Stimulated activated CD4-positive, alpha-beta T cell treated with anti-CD3 and anti-CD28 coated beads, Interleukin-2, amount 100 ng/mL, for 24 hours (primary cell): ENCODE results near the gene TBC1D9B.
A peak's percentile ranks its signal among the peaks of the same experiment; 100 is the strongest.
"Not testable (repeated sequence)": the region's sequence is repeated elsewhere in the genome, so short reads cannot be mapped to it uniquely, and the experiment has no call there.

Experiments
- DNase-seq, 2 donors: peaks; one replicate each; pipeline ENCODE4 v3.0.0-alpha.2; 2020

TBC1D9B gene

DNA sequence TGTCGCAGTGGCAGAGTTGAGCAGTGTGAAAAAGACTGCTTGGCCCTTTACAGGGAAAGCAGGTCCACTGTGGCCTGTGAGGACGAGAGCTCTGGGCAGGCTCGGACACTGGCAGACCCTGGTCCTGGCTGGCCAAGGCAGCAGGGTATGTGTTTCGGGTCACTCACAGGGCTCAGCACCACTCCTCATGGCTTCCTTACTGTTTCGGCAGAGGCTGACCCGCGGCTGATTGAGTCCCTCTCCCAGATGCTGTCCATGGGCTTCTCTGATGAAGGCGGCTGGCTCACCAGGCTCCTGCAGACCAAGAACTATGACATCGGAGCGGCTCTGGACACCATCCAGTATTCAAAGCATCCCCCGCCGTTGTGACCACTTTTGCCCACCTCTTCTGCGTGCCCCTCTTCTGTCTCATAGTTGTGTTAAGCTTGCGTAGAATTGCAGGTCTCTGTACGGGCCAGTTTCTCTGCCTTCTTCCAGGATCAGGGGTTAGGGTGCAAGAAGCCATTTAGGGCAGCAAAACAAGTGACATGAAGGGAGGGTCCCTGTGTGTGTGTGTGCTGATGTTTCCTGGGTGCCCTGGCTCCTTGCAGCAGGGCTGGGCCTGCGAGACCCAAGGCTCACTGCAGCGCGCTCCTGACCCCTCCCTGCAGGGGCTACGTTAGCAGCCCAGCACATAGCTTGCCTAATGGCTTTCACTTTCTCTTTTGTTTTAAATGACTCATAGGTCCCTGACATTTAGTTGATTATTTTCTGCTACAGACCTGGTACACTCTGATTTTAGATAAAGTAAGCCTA is 71.3 kb downstream of the TBC1D9B start:
- DNase-seq = peak; percentile 52 to 60

DNA sequence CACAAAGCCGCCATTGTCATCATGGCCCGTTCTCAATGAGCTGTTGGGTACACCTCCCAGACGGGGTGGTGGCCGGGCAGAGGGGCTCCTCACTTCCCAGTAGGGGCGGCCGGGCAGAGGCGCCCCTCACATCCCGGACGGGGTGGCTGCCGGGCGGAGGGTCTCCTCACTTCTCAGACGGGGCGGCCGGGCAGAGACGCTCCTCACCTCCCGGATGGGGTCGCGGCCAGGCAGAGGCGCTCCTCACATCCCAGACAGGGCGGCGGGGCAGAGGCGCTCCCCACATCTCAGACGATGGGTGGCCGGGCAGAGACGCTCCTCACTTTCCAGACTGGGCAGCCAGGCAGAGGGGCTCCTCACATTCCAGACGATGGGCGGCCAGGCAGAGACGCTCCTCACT is 72.8 kb downstream of the TBC1D9B start:
- DNase-seq = not testable (repeated sequence)

DNA sequence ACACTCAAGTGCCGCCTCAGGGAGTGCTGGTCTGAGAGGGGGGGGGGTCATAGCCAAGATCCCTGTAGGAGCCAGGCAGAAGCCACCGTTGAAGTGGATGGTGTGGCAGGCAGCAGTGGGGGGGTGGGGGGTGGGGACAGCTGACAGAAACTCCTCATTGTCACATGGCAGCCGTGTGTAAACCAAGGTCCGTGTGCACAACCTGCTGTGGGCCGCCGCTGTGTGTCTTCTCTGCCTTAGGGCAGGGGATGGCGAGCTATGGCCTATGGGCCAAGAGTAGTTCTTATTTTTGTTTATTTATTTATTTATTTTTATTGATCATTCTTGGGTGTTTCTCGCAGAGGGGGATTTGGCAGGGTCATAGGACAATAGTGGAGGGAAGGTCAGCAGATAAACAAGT is 73.6 kb downstream of the TBC1D9B start:
- no peak for DNase-seq

DNA sequence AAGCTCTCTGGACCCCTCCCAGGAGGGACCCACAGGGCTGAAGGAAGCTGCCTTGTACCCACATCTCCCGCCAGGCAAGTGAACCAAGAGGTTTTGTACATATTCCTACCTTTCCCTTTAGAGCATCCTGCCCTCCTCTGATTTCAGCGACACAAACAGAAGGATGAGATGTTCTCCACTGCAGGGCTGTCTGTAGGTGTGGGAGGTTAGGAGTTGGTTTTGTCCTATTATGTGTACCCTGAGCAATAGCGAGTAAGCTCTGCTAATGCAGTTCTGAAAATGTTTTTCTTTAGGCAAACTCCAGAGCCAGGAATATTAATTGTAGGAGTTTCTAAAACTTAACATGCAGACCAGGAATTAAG is 74.0 kb downstream of the TBC1D9B start:
- DNase-seq = no peak

DNA sequence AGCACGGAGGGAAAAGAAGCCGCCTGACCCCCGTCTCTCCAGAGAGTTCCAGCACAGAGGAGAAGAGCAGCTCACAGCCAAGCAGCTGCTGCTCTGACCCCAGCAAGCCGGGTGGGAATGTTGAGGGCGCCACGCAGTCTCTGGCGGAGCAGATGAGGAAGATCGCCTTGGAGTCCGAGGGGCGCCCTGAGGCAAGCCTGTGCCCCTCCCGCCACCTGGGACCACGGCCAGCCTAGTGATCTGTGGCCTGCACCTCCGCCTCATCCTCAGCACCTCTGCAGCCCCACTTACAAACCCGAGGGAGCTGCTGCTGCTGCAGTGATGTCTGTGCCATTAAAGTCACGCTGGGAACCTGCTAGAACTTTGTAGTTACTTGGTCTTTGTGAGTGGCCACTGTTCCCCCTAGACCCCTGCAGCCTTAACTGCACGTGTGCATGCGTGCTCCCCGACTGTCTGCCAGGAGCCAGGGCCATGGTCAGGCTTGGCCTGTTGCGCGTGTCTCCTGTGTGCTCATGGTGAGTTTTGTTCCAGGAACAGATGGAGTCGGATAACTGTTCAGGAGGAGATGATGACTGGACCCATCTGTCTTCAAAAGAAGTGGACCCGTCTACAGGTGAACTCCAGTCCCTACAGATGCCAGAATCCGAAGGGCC is 74.5 kb downstream of the TBC1D9B start:
- DNase-seq = no peak

DNA sequence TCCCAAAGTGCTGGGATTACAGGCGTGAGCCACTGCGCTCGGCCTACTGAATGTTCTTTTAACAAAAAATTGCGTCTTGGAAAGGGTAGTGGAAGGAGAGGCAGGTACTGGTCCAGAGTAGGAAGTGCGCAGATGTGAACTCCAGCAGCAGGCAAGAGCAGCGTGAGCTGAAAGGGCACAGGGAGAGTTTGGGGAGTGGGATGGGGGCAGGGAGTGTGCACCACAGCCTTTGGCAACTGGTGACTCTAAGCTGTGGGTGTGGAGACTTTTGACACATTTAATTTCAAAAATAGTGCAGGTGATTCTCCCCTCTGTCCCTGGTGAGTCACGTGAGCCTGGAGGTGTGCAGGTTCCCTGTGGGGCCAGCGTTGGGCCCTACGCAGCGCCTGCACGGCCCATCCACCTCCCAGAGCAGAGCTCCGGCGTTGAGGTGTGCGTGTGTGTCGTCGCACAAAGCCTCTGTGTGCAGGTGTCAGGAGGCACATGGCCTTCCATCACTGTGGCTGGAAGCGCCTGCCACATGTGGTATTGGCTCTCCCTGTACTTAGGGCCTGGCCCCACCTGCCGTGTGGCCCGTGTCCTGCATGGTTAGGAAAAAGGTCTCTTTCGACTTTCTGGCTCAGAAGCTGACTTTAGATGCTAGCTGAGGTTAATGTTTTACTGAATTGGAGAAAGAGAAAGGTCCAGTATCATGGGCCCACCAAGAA is 75.5 kb downstream of the TBC1D9B start:
- DNase-seq = no peak

DNA sequence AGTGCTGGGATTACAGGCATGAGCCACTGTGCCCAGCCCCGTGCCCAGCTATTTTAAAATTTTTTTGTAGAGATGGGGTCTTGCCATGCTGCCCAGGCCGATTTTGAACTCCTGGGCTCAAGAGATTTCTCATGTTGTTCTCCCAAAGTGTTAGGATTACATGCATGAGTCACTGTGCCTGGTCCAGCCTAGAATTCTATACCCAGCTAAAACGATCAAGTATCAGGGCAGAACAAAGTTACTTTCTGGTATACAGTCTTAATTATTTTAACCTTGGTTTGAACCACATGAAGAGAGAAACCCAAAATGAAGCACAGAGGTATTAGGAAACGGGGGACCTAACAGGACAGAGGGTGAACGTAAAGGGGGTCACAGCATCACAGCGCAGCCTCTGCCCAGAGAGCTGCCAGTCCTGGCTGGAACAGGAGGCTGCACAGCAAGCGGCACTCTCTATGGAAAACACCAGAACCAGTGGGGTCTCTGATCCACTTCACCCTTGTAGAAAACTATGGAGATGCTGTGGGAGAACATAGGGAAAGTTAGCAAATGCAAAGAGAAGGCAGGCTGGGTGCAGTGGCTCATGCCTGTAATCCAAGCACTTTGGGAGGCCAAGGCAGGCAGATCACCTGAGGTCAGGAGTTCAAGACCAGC is 76.8 kb downstream of the TBC1D9B start:
- no peak for DNase-seq

DNA sequence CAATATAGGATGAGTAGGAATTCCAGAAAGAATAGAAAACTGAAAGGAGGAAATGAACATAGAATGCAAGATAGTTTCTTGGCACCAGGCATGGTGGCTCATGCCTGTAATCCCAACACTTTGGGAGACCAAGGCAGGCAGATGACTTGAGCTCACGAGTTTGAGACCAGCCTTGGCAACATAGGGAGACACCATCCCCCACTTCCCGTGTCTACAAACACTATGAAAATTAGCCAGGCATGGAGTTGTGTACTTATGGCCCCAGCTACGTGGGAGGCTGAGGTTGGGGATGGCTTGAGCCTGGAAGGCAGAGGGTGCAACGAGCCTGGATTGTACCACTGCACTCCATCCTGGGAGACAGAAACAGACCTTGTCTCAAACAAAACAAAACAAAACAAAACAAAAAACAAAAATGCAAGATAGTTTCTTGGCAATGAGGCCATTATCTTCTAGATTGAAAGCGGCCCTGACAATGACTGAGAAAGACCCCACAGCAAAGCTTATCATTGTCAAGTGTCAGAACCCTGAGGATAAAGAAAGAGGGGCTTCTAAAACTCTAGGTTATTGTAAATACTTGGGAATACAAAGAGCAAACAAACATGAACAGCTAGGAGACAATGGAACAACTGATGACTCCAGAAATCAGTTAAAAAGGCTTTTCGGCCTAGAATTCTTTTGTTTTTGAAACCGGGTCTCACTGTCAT is 77.8 kb downstream of the TBC1D9B start:
- no peak for DNase-seq

DNA sequence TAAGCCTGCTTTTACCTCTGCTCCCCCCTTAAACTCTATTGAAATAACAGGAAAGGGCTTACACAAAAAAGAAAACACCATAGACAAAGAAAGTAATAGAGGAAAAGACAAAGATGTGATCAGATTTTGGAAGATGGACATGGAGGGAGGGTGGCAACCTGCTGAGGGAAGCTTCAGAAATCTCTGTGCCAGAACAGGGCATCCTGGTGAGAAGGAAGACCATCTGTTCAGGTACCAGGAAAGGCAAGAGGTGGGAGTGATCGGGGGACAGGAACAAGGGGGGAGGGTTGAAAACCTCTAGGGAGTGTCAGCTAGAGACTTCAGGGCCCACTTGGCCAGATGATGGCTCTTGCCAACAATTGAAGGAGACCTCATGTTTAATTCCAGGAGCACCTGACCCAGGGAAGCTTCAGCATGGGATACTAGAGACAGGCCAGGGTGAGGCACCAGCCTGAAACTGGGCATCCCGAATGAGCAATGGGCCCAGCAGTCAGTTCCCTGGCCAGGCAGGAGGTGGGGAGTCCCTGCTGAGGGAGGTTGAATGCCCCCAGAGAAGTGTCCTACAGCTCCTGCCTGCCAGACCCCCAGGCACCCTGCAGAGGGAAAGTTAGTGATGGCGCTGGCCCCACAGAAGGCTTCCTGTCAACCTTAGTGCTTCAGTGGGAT is 78.8 kb downstream of the TBC1D9B start:
- DNase-seq = no peak

DNA sequence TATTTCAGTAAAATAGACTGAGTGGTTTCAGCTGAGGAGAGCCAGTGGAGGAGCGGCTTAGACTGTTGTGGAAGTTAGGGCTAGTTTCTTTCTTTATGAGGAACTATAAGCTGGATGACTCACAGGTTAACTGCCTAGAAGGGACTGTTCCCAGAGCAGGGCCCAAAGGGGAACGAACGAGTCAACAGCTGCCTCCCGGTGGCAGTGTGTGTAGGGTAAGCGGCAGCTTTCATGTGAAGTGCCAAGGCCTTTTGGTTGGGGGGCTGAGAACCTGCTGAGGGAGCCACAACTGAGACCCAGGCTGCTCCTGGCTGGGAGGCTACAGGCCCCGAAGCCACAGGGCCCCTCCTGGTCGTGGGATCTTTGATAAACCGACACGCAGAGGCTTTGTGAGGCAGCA is 80.0 kb downstream of the TBC1D9B start:
- peak; percentile 67 for DNase-seq

DNA sequence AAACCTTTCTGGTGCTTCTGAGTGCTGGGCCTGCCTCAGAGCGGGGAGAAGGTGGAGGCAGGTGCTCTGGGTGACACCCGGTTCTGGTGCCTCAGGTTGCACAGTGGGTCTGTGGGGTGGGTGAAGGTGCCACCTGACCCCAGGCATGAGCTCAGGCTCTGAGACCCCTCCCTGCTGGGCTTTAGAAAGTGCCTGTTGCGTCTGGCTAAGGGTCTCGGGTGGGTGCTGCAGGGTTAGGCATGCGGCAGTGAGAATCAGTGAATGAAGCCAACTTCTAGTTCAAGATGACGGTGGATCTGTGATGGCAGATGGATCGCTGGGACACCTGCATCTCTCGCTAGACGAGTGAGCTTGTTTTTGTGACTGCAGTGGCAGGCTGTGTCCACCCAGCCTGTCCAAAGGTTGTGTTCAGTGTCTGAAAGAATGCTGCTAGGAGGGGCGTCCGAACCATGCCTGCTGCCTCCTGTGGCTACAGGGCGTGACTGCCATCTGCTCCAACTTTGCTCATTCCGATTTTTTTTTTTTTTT is 82.0 kb downstream of the TBC1D9B start:
- no peak for DNase-seq

DNA sequence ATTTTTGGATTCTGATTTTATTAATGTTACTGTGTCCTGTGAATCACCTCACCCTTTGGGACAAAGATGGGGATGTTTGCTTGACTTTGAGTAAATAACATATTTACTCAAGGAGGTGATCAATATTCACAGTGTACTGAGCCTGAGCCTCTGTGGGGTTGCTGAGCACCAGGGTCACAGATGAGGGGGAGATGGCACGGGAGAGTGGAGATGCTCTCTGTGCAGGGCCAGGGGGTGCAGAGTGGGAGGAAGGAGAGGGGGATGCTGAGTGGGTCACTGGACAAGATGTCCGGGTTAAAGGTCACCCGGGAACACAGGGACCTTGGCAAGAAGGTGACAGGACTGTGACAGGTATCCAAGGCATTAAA is 83.0 kb downstream of the TBC1D9B start:
- no peak for DNase-seq

DNA sequence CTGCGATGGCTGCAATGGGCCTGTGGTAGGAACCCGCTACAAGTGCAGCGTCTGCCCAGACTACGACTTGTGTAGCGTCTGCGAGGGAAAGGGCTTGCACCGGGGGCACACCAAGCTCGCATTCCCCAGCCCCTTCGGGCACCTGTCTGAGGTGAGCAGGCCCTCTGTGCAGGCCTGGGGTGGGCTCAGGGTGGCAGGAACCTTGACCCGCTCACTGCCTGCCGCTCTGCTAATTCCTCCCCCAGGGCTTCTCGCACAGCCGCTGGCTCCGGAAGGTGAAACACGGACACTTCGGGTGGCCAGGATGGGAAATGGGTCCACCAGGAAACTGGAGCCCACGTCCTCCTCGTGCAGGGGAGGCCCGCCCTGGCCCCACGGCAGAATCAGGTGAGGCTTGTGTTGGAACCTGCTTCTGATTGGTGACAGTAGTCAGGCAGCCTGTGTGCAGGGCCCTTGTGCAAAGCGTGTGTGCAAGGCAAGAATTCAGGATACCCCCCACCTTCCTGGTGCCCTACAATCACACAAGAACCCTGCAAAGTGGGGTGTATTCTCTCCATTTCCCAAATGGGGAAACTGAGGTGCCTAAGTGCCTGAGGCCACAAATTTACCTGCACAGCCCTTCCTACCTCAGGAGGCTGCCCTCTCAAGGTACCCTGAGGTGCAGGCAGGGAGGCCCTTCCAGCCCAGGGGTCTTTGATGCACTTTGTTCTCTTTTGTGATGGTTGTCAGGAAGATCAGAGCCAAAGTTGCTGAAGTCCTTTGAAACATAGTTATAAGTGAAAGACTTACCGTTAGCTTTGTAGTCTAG is 83.6 kb downstream of the TBC1D9B start:
- DNase-seq = no peak

DNA sequence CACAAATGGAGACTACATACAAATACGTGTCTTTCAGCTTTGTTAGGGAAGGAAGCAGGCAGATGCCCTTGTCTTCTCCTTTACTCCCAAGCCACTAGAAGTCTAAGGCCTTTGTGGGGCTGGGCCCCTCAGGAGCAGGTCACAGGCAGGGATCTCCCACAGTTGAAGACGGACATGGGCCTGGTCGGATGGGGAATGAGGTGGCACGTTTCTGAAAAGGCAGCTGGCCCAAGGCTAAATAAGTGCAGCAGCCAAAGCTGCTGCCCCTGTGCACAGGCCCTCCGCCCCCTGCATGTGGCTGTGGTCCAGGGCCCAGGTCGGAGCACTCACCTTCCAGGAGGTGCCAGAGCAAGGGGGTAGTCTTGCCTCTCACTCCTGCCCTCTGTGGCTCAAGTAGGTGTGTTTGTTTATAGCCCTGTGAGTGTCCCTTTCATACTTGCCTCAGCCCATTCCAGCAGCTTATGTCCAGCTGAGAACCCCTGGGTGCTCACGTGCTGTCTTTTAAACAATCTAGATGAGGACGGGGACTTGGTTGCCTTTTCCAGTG is 85.2 kb downstream of the TBC1D9B start:
- no peak for DNase-seq

DNA sequence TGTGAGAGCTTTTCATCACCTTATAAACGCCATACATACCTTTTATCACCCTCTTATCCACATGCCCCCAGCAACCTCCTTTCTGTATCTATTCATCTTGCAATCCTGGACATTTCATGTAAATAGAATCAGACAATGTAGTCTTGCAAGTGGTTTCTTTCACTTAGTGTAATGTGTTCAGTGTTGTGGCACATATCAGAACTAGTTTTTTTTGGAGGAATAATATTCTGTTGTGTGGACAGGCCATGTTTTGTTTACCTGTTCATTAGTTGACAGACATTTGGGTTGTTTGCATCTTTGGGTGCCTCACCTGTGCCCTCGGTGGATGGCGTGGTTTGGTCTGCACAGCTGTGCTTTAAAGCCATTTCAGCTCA is 85.7 kb downstream of the TBC1D9B start:
- DNase-seq = no peak

DNA sequence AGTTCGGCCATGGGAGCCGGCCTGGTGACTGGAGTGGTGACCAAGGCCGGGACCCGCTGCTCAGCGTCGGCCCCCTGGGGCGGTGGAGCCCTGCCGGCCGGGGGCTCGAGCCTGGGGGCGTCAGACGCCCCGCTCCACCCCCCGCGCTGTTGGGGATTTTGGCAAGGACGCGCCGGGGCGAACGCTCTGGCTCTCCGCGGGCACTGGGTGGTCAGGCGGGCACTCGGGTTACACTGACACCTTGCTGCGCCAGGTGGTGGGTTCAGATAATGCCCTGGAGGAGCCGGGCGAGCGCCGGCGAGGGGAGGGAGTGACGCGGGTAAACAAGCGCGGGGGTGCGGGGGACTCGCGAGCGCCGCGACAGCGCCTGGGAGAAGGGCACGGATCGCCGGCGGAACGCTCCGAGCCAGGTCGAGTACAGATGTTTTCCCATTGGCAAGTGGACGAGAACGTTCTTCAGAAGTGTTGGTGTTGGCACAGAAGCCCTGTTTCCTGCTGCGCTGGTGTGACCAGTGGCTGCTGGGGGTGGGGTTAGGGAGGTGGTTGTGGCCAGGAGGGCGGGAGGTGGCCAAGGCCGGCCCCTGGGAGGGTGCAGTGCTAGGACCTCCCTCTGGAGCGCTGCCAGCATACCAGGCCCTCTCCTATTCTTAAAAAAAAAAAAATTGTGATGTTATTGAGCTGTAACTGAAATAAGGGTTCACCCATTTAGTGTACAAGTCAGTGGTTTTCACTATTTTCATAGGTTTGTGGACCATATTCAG is 86.2 kb downstream of the TBC1D9B start:
- DNase-seq = peak; percentile 86 to 87

DNA sequence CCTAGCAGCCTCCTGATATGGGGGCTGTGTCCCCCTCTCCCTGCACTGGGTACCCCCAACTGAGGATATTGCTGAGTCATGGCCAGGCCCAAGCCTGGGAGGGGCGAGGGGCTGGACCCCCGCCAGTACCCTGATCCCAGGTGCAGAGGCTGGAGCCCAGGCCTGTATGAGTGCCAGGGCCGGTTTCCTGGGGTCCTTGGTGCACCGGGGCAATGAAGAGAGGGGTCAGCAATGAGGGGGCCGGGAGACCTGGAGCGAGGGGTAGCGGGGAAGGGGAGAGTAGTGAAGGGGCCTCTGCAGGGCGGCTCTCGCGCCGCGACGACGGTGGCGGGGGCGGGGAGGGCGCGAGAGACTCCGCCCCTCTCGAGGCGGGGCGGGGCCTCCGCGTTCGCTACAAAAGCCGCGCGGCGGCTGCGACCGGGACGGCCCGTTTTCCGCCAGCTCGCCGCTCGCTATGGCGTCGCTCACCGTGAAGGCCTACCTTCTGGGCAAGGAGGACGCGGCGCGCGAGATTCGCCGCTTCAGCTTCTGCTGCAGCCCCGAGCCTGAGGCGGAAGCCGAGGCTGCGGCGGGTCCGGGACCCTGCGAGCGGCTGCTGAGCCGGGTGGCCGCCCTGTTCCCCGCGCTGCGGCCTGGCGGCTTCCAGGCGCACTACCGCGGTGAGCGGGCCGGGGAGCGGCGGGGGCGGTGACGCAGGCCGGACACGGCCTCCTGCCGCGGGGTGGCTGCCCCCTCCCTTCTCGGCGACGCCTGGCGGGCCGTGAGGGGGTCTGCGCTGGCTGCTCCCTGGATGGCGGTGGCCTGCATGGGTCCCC is 87.0 kb downstream of the TBC1D9B start, which contains the start of gene SQSTM1:
SQSTM1 (plus strand) TSS at position 423 of the 815 bp plus-strand sequence; CDS start at position 455, 32 bp downstream.
- DNase-seq = peak; percentile 82 to 85

DNA sequence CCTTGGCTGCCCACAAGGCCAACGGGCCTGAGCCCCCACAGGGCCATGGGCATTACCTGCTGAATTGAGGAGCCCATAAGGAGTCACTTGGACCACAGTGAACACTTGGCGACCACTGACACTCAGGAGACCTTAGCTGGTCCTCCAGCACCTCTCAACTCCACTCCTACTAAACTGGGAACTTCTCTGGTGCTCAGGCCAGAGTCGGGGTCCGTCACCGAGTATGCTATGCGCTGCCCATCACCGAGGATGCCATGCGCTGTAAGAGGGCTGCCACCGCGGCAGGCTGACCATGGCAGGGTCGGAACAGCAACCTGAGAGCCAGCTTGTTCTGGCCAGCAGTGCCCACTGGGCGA is 87.6 kb downstream of the TBC1D9B start:
- DNase-seq = no peak
